Effector memory CD4-positive, alpha-beta T cell (primary cell): ENCODE data around the gene TP53.

Source experiments
- DNase-seq, 3 donors: peaks; one replicate each; pipeline ENCODE4 v3.0.0-alpha.2; 2020
- H3K27ac ChIP-seq: 2 replicates; pipeline ENCODE4 v1.7.0; 2013; ENCODE audit warnings: mild to moderate bottlenecking, low read length, moderate library complexity; ENCODE audit not compliant: insufficient read depth, poor library complexity, severe bottlenecking
- H3K27me3 ChIP-seq: replicated peaks from 2 replicates; pipeline ENCODE4 v1.7.0; 2013; ENCODE audit warnings: mild to moderate bottlenecking, low read length; ENCODE audit not compliant: insufficient read depth, control insufficient read depth, poor library complexity, severe bottlenecking
- H3K36me3 ChIP-seq: 2 replicates; pipeline ENCODE4 v1.7.0; 2013; ENCODE audit warnings: mild to moderate bottlenecking, low read length, moderate library complexity; ENCODE audit not compliant: control insufficient read depth, insufficient read depth
- H3K4me1 ChIP-seq: 2 replicates; pipeline ENCODE4 v1.7.0; 2013; ENCODE audit warnings: low read length, mild to moderate bottlenecking; ENCODE audit not compliant: control insufficient read depth, insufficient read depth, poor library complexity, severe bottlenecking
- H3K4me3 ChIP-seq: 2 replicates; pipeline ENCODE4 v1.7.0; 2013; ENCODE audit warnings: low read length, low read depth, mild to moderate bottlenecking; ENCODE audit not compliant: insufficient read depth, poor library complexity, severe bottlenecking
- H3K9me3 ChIP-seq: 2 replicates; pipeline ENCODE4 v1.7.0; 2013; ENCODE audit warnings: mild to moderate bottlenecking, low read length, moderate library complexity; ENCODE audit not compliant: control insufficient read depth

The TP53 gene

DNA sequence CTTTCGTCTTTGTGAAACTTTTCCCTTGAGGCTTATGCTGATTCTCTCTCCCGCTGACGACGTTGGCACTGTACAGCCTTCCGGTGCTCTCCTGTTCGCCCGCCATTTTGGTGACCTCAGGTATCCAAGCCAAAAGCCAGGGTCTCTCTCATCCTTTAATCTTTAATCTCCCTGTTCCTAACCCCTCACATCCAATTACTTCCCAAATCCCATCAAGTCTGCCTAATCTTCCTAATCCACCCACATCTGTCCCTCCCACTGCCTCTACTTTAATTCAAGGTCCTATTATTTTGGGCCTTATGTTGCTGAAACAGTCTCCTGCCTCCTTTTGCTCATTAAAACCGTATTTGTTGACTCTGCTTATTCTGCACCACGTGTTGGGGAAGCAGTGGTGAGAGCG lies 8.3 kb upstream of the TP53 start:
- no peaks in the 10 kb centered on the region for H3K4me1 ChIP-seq
- no peak overlapping the region for H3K4me3 ChIP-seq
- H3K9me3 ChIP-seq, result no peaks in the 10 kb centered on the region
- H3K27ac ChIP-seq, result no peak overlapping the region
- no peaks in the 10 kb centered on the region for H3K27me3 ChIP-seq
- DNase-seq, result no peak
- H3K36me3 ChIP-seq, result peaks cover 7% of the 10 kb centered on the region

DNA sequence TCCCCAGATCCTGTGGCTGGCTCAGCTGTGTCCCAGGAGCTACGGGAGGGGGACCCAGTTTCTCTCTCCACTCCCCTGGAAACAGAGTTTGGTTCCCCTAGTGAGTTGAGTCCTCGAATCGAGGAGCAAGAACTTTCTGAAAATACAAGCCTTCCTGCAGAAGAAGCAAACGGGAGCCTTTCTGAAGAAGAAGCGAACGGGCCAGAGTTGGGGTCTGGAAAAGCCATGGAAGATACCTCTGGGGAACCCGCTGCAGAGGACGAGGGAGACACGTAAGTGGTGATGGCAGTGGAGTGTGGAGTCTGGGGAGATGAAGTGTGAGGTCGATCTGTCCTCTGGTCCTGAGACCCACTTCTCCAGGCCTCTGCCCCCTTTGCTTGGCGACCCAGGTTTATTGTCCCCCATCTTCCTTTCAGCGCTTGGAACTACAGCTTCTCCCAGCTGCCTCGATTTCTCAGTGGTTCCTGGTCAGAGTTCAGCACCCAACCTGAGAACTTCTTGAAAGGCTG lies 1.6 kb upstream of the TP53 start:
- Histone ChIP-seq H3K36me3 (no peaks in the 10 kb centered on the region), H3K27me3 (no peaks in the 10 kb centered on the region), H3K9me3 (no peaks in the 10 kb centered on the region), H3K4me3 (peak overlapping the region; percentile 97), H3K27ac (peak overlapping the region; percentile 67), H3K4me1 (peaks cover 27% of the 10 kb centered on the region)
- no peak for DNase-seq

DNA sequence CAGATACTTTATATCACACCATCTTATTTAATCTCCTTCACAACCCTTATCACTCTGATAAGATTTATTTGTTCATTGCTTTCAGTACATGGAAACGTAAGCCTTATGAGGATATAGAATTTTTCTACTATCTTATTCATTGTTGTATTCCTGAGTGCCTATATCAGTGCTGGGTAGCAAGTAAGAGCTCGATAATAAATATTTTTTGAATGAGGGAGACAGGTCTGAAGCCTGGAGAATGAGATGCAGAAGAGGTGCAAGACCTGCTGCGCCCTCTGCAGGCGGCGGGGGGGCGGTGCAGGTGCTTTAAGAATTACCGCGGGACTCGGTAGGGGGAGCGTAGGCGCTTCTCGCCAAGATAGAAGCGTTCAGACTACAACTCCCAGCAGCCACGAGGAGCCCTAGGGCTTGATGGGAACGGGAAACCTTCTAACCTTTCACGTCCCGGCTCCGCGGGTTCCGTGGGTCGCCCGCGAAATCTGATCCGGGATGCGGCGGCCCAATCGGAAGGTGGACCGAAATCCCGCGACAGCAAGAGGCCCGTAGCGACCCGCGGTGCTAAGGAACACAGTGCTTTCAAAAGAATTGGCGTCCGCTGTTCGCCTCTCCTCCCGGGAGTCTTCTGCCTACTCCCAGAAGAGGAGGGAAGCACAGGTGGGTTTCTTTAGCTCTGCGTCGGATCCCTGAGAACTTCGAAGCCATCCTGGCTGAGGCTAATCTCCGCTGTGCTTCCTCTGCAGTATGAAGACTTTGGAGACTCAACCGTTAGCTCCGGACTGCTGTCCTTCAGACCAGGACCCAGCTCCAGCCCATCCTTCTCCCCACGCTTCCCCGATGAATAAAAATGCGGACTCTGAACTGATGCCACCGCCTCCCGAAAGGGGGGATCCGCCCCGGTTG lies 868 bp upstream of the TP53 start, which contains the start of gene WRAP53:
Gene WRAP53 (plus strand): TSS at position 570 of the 900 bp plus-strand sequence. CDS start 172 bp downstream, at position 742.
- Histone ChIP-seq H3K4me3 (peak within 1 kb of the TSS; percentile 97), H3K36me3 (no peaks in the 10 kb centered on the region), H3K27me3 (no peaks in the 10 kb centered on the region), H3K9me3 (no peaks in the 10 kb centered on the region), H3K4me1 (peaks cover 29% of the 10 kb centered on the region), H3K27ac (peak within 1 kb of the TSS; percentile 98)
- peak; percentile 87 to 92 (median 92) for DNase-seq

DNA sequence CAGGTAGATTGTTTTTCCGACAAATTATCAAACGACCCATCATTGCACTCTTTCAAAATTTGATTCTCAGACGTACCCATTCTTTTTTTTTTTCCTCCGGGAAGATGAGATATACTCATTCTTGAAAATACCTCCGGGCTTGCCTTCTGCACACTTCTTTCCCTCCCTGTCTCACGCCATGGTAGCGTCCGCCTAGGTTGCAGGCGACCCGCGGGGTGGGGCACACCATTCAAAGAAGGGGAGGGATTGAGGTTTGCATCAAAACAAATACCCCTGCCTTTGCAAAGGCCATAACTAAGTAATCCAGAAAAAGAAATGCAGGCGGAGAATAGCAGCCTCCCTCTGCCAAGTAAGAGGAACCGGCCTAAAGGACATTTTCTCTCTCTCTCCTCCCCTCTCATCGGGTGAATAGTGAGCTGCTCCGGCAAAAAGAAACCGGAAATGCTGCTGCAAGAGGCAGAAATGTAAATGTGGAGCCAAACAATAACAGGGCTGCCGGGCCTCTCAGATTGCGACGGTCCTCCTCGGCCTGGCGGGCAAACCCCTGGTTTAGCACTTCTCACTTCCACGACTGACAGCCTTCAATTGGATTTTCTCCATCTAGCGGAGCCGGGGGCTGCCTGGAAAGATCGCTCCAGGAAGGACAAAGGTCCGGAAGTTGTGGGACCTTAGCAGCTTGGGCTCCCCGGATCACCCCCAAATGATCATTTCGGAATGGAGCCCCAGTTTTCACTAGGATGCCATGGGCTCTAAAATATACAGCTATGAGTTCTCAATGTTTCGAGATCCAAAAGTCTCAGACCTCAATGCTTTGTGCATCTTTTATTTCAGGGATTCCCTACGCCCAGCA lies 843 bp downstream of the TP53 start:
- peak; percentile 50 to 73 (median 71) for DNase-seq
- Histone ChIP-seq H3K4me3 (peak overlapping the region; percentile 97), H3K27me3 (no peaks in the 10 kb centered on the region), H3K4me1 (peaks cover 29% of the 10 kb centered on the region), H3K27ac (peak overlapping the region; percentile 98), H3K36me3 (no peaks in the 10 kb centered on the region), H3K9me3 (no peaks in the 10 kb centered on the region)

DNA sequence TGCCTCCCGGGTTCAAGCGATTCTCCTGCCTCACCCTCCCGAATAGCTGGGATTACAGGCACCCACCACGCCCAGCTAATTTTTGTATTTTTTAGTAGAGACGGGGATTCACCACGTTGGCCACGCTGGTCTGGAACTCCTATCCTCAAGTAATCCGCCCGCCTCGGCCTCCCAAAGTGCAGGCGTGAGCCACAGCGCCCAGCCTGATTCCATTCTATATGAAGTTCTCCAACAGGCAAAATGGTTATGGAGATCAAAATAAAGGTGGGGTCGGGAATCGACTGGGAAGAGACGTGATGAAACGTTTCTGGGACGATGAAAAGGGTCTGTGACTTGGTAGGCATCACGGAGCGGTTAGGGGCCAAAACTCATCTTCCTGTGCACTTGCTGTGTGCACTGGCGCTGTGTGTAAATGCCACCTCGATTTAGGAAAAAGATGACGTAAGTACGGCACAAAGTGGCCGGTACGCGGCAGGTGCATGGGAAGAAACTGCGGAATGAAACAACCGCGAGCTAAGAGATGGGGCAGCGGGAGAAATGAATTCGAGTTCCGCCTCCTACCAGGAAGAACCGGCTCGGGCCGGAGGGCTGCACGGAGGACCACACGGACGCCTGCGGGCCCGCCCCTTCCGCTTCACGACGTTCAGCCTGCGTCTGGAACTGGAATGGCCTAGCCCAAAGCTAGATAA lies 1.6 kb downstream of the TP53 start:
- peaks cover 29% of the 10 kb centered on the region for H3K4me1 ChIP-seq
- H3K36me3 ChIP-seq, result no peaks in the 10 kb centered on the region
- peak overlapping the region; percentile 98 for H3K27ac ChIP-seq
- no peaks in the 10 kb centered on the region for H3K27me3 ChIP-seq
- DNase-seq, result peak; percentile 76 to 87 (median 82)
- H3K9me3 ChIP-seq, result no peaks in the 10 kb centered on the region
- H3K4me3 ChIP-seq, result peak overlapping the region; percentile 97

DNA sequence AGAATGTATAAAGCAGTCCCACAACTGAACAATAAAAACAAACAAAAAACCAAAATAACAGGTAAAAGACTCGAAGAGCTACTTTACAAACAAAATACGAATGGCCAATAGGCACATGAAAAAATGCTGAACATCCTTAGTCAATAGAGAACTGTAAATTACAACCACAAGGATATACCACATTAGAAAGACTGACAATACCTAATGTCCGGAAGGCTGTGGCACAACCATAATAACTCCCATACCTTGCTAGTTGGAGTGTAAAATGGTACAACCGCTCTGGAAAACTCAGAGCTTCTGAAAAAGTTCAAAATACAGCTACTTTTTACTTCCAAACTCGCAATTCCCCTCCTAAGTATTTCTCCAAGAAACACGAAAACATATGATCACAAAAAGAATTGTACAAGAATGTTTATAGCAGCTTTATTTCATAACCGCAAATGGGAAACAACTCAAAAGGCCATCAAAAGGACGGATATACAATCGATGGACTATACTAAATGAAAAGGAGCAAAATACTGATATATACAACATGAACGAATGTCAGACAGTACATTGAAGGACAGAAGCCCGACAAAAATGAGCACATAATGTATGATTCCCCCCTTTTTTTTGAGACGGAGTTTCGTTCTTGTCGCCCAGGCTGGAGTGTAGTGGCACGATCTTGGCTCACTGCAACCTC lies 2.3 kb downstream of the TP53 start:
- DNase-seq, result no peak
- Histone ChIP-seq H3K4me3 (peak overlapping the region; percentile 97), H3K27ac (peak overlapping the region; percentile 98), H3K9me3 (no peaks in the 10 kb centered on the region), H3K4me1 (peaks cover 29% of the 10 kb centered on the region), H3K27me3 (no peaks in the 10 kb centered on the region), H3K36me3 (no peaks in the 10 kb centered on the region)

DNA sequence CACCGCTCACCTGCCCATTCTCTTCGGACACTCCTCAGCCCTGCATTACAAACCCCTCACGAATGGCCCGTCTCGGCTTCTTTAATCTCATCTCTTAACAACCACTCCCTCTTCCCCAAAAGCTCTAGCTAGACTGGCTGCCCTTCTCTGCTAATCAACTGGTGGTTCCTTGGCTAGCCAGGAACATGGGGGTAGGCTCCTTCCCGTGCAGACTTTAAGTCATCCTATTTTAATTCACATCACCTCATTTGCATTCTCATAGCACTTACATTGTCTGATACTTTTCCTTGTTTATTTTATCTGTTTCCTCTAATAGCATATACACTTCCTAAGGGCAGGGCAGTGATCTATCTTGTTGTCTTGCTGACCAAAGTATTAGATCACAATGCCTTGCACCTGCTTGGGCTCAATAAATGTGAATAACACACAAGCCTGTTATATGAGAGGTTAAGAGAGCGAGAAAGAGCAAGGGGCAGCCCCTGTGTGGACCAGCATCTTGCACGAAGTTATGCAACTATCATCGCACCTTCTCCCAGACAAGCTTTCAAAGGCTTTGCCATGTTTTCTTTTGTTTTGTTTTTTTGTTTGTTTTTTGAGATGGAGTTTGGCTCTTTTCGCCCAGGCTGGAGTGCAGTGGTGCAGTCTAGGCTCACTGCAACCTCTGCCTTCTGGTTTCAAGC lies 9.8 kb downstream of the TP53 start:
- DNase-seq, result no peak
- H3K36me3 ChIP-seq, result peaks cover 31% of the 10 kb centered on the region
- no peak overlapping the region for H3K4me3 ChIP-seq
- no peak overlapping the region for H3K27ac ChIP-seq
- no peaks in the 10 kb centered on the region for H3K4me1 ChIP-seq
- no peaks in the 10 kb centered on the region for H3K9me3 ChIP-seq
- H3K27me3 ChIP-seq, result no peaks in the 10 kb centered on the region

DNA sequence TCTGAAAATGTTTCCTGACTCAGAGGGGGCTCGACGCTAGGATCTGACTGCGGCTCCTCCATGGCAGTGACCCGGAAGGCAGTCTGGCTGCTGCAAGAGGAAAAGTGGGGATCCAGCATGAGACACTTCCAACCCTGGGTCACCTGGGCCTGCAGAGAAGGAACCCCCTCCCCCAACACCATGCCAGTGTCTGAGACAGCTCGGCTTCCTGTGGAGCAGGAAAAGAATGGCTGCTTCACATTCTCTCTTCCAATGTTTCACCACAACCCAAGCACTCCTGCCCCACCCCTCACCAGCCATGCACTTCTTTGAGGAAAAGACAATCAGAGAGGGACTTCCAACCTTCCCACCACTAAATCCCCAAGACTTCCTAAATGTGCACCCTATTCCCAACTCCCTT lies 10.8 kb downstream of the TP53 start:
- no peaks in the 10 kb centered on the region for H3K9me3 ChIP-seq
- H3K4me3 ChIP-seq, result no peak overlapping the region
- H3K27ac ChIP-seq, result no peak overlapping the region
- H3K27me3 ChIP-seq, result no peaks in the 10 kb centered on the region
- peaks cover 32% of the 10 kb centered on the region for H3K36me3 ChIP-seq
- DNase-seq, result no peak
- no peaks in the 10 kb centered on the region for H3K4me1 ChIP-seq

DNA sequence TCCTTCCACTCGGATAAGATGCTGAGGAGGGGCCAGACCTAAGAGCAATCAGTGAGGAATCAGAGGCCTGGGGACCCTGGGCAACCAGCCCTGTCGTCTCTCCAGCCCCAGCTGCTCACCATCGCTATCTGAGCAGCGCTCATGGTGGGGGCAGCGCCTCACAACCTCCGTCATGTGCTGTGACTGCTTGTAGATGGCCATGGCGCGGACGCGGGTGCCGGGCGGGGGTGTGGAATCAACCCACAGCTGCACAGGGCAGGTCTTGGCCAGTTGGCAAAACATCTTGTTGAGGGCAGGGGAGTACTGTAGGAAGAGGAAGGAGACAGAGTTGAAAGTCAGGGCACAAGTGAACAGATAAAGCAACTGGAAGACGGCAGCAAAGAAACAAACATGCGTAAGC lies 12.4 kb downstream of the TP53 start:
- Histone ChIP-seq H3K9me3 (no peaks in the 10 kb centered on the region), H3K4me1 (no peaks in the 10 kb centered on the region), H3K4me3 (no peak overlapping the region), H3K27ac (no peak overlapping the region), H3K27me3 (no peaks in the 10 kb centered on the region), H3K36me3 (peaks cover 39% of the 10 kb centered on the region)
- DNase-seq, result no peak
